ENCODE measurements around the gene ROBO1.

The ROBO1 gene

DNA sequence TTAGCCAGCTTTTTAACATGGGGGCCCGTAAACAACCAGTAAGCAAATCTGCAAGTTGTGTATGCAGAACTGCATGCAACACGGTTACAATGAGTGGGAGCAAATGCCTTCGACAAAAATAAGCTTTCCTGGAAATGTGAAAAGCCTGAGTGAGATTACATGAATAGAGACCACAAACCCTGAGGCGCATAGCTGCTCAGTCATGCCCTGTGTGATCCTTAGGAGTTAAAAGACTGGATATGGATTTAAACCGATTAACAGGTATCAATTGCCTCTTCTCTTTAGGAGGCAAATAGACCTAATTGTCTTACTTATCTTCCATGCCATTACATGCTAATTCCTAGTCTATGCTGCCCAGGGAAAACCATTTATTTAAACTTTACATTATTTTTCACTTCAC, 810.3 kb downstream of the ROBO1 start:
- DNase-seq = no peak

- no peak for DNase-seq
These were observed 816.4 kb downstream of the ROBO1 start for GRCh38 chr3:78951342-78951945.

DNA sequence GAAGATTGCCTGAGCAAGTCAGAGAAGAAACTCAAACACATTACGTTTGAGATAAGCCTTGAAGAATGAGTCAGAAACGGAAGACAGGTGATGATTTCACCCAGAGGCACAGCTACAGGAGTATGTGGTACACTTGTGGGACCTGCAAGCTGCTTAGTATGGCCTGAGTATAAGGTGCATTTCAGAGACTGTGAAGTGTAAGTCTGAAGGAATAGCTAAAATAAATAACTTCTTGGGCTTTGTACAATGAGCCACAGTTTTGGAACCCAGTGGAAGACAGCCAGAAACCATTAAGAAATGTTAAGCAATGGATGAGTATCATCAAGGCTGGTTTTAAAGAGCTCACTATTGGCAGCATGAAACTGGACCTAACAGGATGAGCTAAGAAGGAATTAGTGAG, 826.2 kb downstream of the ROBO1 start:
- DNase-seq = no peak

DNA sequence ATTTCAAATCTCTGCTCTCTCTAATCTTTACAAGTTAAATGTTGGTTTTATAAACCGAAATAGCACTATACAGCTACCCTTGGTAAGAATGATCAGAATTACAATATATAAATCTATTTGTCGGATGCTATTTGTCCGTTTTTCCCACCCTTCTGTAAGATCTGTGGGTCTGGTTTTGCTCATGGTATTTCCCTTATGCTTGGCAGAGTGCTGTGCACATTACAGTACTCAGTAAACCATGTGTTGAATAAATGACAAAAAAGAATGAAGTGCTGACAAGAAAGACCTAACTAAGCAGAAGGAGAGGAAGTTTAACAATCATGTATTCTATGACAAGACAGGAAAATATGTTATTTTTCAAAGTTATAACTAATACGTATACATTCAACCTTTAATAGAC, 827.2 kb downstream of the ROBO1 start:
- DNase-seq = no peak

GRCh38 chr3:78940128-78940527, 827.7 kb downstream of the ROBO1 start:
- no peak for DNase-seq

DNA sequence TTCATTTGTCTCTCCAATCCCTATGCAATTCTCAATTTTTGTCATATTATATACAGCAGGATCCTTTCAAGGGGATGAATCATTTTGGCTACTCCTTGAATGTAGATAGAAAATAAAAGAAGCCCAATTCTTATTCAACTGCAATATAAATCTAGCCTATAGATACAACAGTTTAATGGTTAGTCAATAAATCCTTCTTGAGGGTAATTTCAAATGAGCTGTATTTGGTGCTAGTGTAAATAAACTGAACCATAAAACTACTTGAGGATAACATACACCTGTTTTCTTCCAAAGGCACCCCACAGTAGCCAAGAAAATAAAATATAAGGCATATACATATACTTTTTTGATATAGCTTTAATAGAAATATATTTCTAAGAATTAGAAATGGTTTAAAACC, 830.3 kb downstream of the ROBO1 start:
- DNase-seq = no peak

DNA sequence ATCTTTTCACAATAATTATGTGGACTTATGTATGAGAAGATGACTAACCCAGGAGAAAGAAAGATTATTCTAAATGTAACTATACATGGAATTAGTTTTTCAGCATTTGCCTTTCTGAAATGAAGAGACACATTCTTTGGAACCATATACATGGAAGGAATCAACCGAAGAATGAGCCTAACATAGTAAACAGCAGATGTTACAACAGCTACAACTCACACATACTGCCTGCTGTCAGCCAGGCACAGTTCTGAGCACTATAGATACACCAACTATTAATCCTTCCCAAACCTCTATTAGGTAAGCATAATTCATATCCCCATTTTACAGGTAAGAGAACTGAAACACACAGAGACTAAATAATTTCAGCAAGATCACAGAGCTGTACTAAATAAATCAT, 840.0 kb downstream of the ROBO1 start:
- DNase-seq = no peak

DNA sequence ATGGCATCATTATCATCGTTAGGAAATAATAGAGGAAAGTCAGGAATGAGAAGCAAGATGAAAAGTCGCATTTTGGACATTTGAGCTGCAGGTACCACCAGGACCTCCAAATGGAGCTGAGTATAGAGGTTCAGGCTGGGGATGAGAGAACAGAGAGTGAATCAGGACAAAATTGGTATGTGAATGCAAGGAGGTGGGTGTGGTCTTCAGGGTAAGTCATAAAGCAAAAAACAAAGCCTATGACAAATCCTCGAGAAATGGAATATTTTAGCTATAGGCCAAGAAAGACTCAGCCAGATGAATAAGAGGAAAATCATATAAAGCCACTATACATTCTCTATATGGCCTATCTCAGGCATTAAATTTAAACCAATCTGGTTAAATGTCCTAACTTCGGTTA, 841.3 kb downstream of the ROBO1 start:
- no peak for DNase-seq

GRCh38 chr3:78924711-78925110, 843.1 kb downstream of the ROBO1 start:
- no peak for DNase-seq

DNA sequence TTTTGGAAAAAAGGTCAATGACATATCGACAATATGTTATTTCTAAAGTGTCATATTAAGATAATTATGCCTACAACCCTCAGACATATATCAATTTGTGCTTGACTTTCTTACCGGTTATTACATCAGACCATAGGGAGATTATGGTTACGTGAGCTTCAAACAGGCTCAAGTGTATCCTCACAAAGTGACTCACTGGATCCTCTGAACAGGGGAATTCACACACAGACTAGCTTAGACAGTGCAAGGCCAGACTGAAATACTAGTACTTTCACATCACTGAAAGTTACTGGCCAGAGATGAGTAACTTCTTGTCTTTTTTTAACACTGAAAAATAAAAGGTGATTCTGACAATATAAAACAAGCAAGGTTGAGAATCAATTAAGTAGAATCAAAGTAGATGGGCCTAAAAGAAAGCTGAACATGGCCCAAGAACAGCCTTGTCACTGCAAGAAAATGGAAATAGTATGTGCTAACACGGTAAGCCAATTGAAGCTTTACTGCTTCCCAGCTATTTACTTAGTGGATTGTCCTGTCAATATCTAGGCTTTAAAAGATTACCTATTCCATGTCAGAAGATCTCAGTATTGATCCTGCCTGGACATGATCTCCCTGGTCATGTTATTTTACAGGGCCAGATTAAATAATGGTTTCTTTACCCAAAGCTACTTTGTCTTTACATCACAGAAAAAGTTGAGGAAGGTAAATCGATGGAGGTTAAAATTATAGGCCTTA, 848.6 kb downstream of the ROBO1 start:
- DNase-seq = no peak

- no peak for DNase-seq
These were observed 849.3 kb downstream of the ROBO1 start for GRCh38 chr3:78918361-78919020.

GRCh38 chr3:78917536-78917935, 850.3 kb downstream of the ROBO1 start:
- no peak for DNase-seq

DNA sequence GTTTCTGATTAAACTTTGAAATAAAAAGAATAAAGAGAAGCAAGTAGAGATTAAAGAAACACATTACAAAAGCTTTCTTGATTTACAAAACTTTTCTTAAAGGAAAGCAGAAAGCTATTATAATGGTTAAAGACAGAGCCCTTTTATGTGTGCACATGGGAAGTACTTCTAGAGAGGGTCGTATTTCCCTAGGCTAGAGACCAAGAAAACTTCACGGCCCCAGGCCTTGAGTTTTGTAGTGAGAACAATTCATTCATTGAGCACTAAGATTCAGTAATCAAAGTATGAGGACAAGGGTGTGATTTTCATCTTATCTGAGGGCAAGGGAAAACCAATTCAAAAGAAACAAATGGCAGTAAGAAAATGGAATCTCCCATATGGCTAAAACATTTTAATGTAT, 854.1 kb downstream of the ROBO1 start:
- DNase-seq = no peak

- DNase-seq = no peak
These were observed 855.1 kb downstream of the ROBO1 start for GRCh38 chr3:78912687-78913086.

DNA sequence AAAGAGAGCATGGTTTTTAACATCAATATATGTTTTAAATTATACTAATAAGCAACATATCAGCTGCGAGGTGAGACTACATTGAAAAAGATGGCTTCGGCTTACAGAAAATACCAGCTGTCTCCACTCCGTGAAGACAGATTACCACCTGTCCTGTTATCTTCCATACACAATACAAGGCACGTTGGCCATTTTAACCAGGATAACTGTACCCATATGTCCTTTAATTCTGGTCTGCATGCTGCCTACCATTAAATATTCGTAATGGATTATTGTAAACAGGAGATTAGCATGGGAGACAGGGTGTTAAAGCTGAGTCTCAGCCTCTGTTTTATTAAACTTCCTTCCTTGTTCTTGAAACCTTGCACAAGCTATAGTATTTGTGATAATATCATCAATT, 855.5 kb downstream of the ROBO1 start:
- DNase-seq = no peak

- DNase-seq = no peak
These were observed 856.4 kb downstream of the ROBO1 start for GRCh38 chr3:78911394-78911793.

GRCh38 chr3:78908236-78908635, 859.6 kb downstream of the ROBO1 start:
- DNase-seq = no peak

- DNase-seq = no peak
These were observed 860.4 kb downstream of the ROBO1 start for GRCh38 chr3:78907367-78907766.

DNA sequence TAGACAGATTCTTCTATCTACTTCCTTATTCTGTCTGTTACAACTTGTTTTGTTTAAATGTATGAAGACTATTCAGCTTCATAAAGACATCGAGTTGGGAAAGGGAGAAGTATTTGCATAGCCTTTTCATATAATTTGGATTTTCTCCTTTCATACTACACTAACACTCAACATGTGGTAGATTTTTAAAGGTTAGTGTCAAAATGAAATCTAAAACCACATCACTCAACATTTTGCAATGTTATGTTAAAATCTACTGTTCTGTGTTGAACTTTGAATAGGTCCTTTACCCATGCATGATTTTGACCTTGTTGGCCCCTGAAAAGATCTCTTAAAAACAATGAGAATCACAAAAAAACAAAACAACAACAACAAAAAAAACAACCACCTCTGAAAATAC, 860.9 kb downstream of the ROBO1 start:
- no peak for DNase-seq

DNA sequence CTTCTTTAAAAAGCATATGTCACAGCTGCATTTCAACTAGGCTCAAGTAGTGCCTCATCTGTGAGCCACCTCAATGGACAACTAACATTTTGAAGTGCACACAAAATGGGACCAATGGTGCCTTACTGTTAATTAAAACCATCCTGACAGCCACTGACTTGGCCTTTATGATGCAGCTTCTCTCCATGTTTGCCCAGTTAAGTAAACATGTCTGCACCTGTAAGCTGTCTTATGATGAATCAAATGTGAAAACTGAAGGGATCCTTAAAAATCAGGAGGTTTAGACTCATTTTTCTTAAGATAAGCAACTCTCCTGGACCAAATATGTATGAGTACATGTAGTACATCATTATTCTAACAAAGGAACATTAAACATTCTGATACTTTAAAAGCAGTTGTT, 861.6 kb downstream of the ROBO1 start:
- DNase-seq = no peak

DNA sequence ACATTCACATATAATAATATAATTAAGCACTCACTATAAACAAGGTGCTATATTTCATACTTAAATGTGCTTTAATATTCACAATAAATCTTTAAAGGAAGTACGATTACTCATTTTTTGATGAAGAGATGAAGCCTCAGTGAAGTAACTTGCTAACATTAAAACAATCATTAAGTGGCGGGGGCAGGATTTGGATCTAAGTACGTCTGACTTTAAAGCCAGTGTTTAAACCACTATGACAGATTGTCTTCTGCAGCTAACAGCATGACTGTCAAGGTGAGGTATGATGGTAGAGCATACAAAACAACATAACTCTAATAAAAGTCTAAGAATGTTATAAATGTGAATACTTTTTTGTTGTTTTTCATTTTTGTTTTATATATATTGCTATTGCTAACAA, 862.1 kb downstream of the ROBO1 start:
- DNase-seq = no peak

DNA sequence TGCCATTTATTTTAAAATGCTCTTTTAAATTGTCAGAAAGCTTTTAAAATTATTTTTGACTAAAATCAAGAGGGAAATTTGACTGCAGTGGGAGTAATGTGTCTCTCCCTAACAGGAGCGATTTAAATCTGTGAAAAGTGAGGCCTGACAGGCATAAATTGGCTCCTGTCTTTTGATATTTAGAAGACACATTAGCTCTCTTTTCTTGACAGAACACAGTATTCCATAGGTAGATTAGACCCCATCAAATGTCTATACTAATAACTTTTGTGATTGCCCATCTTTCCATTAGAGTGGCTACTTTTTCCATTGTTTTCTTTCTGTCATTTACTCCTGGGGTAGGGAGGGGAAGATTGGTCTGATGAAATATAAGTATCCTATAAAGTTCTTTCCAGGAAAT, 866.3 kb downstream of the ROBO1 start:
- no peak for DNase-seq

- DNase-seq = no peak
These were observed 866.9 kb downstream of the ROBO1 start for GRCh38 chr3:78900880-78901279.

DNA sequence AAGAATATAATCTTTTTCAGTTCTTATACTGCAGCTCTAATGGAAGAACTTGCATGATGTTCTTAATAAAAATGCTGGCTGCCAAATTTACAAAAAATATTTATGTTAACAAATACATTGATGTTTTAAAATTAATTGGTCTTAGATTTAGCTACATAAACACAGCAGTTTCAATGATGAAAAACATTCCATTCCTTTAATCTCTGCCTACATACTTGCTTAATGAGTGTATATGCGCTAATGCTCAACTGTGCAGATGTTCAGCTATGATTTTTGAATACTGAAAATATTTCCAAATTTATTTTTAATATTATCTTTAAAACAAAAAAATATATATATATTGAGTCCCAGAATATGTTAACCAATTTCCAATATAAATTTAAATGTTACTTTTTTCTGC, 867.4 kb downstream of the ROBO1 start:
- DNase-seq = no peak

DNA sequence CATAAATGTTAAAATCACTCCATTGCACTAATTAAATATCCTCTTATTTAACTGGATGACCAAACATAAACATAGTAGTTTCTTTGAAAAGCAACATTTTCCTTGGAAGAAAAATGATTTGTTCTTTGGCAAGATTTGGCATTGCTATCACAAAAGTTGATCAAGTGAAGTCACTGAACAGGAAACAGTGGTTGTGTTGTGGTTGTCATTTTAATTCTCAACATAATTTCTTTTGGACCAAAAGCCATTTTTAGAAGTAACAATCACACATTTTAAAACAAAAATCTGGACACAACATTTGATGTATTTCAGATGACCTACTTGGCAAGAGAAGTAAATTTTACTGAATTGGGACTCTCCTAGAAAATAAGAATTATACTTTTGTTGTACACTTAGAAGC, 872.3 kb downstream of the ROBO1 start:
- DNase-seq = no peak

Measured in islet precursor cell (in vitro differentiated cells).